ENCODE measurements around the gene TTC9B.
"Not testable (repeated sequence)": the region's sequence is repeated elsewhere in the genome, so short reads cannot be mapped to it uniquely, and the experiment has no call there.

TTC9B gene

DNA sequence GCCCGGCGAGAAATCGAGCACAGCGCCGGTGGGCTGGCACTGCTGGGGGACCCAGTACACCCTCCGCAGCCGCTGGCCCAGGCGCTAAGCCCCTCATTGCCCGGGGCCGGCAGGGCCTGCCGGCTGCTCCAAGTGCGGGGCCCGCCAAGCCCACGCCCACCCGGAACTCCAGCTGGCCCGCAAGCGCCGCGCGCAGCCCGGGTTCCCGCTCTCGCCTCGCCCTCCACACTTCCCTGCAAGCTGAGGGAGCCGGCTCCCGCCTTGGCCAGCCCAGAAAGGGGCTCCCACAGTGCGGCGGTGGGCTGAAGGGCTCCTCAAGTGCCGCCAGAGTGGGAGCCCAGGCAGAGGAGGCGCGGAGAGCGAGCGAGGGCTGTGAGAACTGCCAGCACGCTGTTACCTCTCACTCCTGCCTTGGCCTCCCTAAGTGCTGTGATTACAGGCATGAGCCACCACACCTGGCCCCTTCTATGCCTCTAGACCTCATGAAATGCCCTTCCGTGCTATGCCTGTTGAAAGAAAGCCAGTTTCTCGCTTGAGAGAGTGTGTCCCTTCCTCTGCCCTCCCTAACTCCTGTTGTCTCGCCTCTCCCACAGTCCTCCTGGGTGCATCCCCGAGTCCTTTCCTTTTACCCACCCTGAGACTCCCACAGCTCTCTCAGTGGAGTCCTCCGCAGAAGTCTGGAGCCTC, 47.7 kb downstream of the TTC9B start:
- DNase-seq (ENCODE audit: low spot score) = not testable (repeated sequence)

- DNase-seq (ENCODE audit: low spot score) = not testable (repeated sequence)
These were observed 48.5 kb downstream of the TTC9B start for GRCh38 chr19:40169482-40170302.

All from AG08395 (cell line).